Activated gamma-delta T cell (primary cell): ENCODE measurements around the gene OTOGL.
"Not testable (repeated sequence)": the region's sequence is repeated elsewhere in the genome, so short reads cannot be mapped to it uniquely, and the experiment has no call there.

Source experiments
- DNase-seq: peaks from one replicate; lab custom pipeline; 2025; lab: John Stamatoyannopoulos, UW

OTOGL gene

GRCh38 chr12:80188576-80188975, 89.2 kb downstream of the OTOGL start:
- no peak for DNase-seq

GRCh38 chr12:80189241-80189640, 89.9 kb downstream of the OTOGL start:
- DNase-seq = no peak

GRCh38 chr12:80190001-80190400, 90.7 kb downstream of the OTOGL start:
- no peak for DNase-seq

GRCh38 chr12:80192087-80192486, 92.8 kb downstream of the OTOGL start:
- no peak for DNase-seq

GRCh38 chr12:80193865-80194264, 94.5 kb downstream of the OTOGL start:
- no peak for DNase-seq

GRCh38 chr12:80195074-80195726, 95.9 kb downstream of the OTOGL start:
- no peak for DNase-seq

- DNase-seq = no peak
Measured at GRCh38 chr12:80195737-80196136, 96.4 kb downstream of the OTOGL start.

GRCh38 chr12:80196419-80196818, 97.1 kb downstream of the OTOGL start:
- DNase-seq = no peak

GRCh38 chr12:80198782-80199337, 99.5 kb downstream of the OTOGL start:
- DNase-seq = no peak

GRCh38 chr12:80199931-80200330, 100.6 kb downstream of the OTOGL start:
- DNase-seq = no peak

GRCh38 chr12:80200414-80200813, 101.1 kb downstream of the OTOGL start:
- DNase-seq = no peak

GRCh38 chr12:80201908-80202307, 102.6 kb downstream of the OTOGL start:
- DNase-seq = no peak

- DNase-seq = no peak
Measured at GRCh38 chr12:80205960-80206359, 106.6 kb downstream of the OTOGL start.

GRCh38 chr12:80208071-80208470, 108.7 kb downstream of the OTOGL start:
- DNase-seq = no peak

- no peak for DNase-seq
Measured at GRCh38 chr12:80211671-80212070, 112.3 kb downstream of the OTOGL start.

GRCh38 chr12:80212938-80213645, 113.8 kb downstream of the OTOGL start:
- DNase-seq = no peak

GRCh38 chr12:80213871-80214270, 114.5 kb downstream of the OTOGL start:
- no peak for DNase-seq

GRCh38 chr12:80217011-80217535, 117.7 kb downstream of the OTOGL start:
- DNase-seq = no peak

GRCh38 chr12:80218925-80219324, 119.6 kb downstream of the OTOGL start:
- not testable (repeated sequence) for DNase-seq

GRCh38 chr12:80219345-80219744, 120.0 kb downstream of the OTOGL start:
- no peak for DNase-seq

GRCh38 chr12:80222261-80222660, 122.9 kb downstream of the OTOGL start:
- DNase-seq = no peak

- no peak for DNase-seq
Measured at GRCh38 chr12:80226576-80226975, 127.2 kb downstream of the OTOGL start.

GRCh38 chr12:80227904-80228303, 128.6 kb downstream of the OTOGL start:
- DNase-seq = not testable (repeated sequence)
